Naive thymus-derived CD4-positive, alpha-beta T cell (primary cell): ENCODE results near the gene SLC12A8. TPM values are rescaled to one million over a fixed set of nuclear protein-coding genes. Genes with fewer than 3 reads are reported as not detected.
A peak's percentile ranks its signal among the peaks of the same experiment; 100 is the strongest.

Experiments used
- ATAC-seq: fragments of 150-1000 bp; cut with Tn5 transposase; 2 replicates; pipeline ENCODE4 v1.10.0; 2021; ENCODE audit warnings: mild to moderate bottlenecking, moderate library complexity
- CTCF ChIA-PET: fragments of 350-600 bp; sonication (Branson Sonifier 250); formaldehyde crosslinking; loops from one replicate; lab custom pipeline; 2021; ENCODE audit warnings: antibody characterized with exemption; lab: Charles Lee
- POLR2A ChIA-PET: fragments of 350-600 bp; sonication (Branson Sonifier 250); formaldehyde crosslinking; loops from one replicate; lab custom pipeline; 2021; ENCODE audit warnings: antibody characterized with exemption, inconsistent platforms; lab: Charles Lee
- DNase-seq, 9 donors: peaks; one replicate each; pipeline versions ENCODE4 v3.0.0 to v3.0.0-alpha.2; 2020 to 2022; ENCODE audit warnings: mixed read lengths in 1 of 9
- H3K27ac ChIP-seq: one replicate; pipeline ENCODE4 v1.7.0; 2013; ENCODE audit warnings: mild to moderate bottlenecking, low read depth, low read length, moderate library complexity
- H3K27me3 ChIP-seq, 2 donors: one replicate each; pipeline ENCODE4 v1.7.0; 2013; ENCODE audit warnings: low read length in 2 of 2, mild to moderate bottlenecking in 2 of 2, moderate library complexity in 2 of 2; ENCODE audit not compliant: control insufficient read depth in 2 of 2, insufficient read depth in 2 of 2
- H3K36me3 ChIP-seq, 3 experiments: 1 replicate in 2 of 3; 2 replicates in 1 of 3; pipeline ENCODE4 v1.7.0; 2013; ENCODE audit warnings: low read length in 3 of 3, mild to moderate bottlenecking in 3 of 3, moderate library complexity in 1 of 3; ENCODE audit not compliant: insufficient read depth in 3 of 3, control insufficient read depth in 2 of 3
- H3K4me1 ChIP-seq, 2 donors: one replicate each; pipeline ENCODE4 v1.7.0; 2013; ENCODE audit warnings: low read length in 2 of 2, mild to moderate bottlenecking in 2 of 2, moderate library complexity in 1 of 2; ENCODE audit not compliant: control insufficient read depth in 2 of 2, insufficient read depth in 2 of 2
- H3K4me3 ChIP-seq: 2 replicates; pipeline ENCODE4 v1.7.0; 2013; ENCODE audit warnings: mild to moderate bottlenecking, low read length
- H3K9me3 ChIP-seq, 3 experiments: 1 replicate in 2 of 3; 2 replicates in 1 of 3; pipeline ENCODE4 v1.7.0; 2013; ENCODE audit warnings: low read length in 3 of 3; ENCODE audit not compliant: control insufficient read depth in 2 of 3
- H3K27ac Mint-ChIP-seq, 9 donors: one replicate each; pipeline ENCODE4 v1.8.0; 2020 to 2022; ENCODE audit warnings: mixed read lengths in 9 of 9, mild to moderate bottlenecking in 8 of 9, moderate library complexity in 5 of 9, inconsistent platforms in 2 of 9
- H3K27me3 Mint-ChIP-seq, 5 donors: one replicate each; pipeline ENCODE4 v1.8.0; 2021 to 2022; ENCODE audit warnings: mixed read lengths in 5 of 5, mild to moderate bottlenecking in 1 of 5
- H3K36me3 Mint-ChIP-seq, 5 donors: one replicate each; pipeline ENCODE4 v1.8.0; 2020 to 2022; ENCODE audit warnings: mixed read lengths in 5 of 5, mild to moderate bottlenecking in 3 of 5, inconsistent platforms in 1 of 5
- H3K4me1 Mint-ChIP-seq, 7 donors: one replicate each; pipeline ENCODE4 v1.8.0; 2020 to 2022; ENCODE audit warnings: mixed read lengths in 7 of 7, mild to moderate bottlenecking in 3 of 7, inconsistent platforms in 1 of 7
- H3K4me3 Mint-ChIP-seq, 10 donors: one replicate each; pipeline ENCODE4 v1.8.0; 2020 to 2022; ENCODE audit warnings: mild to moderate bottlenecking in 10 of 10, mixed read lengths in 10 of 10, moderate library complexity in 6 of 10, inconsistent platforms in 2 of 10
- H3K9me3 Mint-ChIP-seq, 11 donors: one replicate each; pipeline ENCODE4 v1.8.0; 2020 to 2022; ENCODE audit warnings: mixed read lengths in 11 of 11, mild to moderate bottlenecking in 4 of 11, inconsistent platforms in 1 of 11, moderate library complexity in 1 of 11
- intact Hi-C, 2 donors: fragments of 100-400 bp; cut with micrococcal nuclease; formaldehyde crosslinking; loops; one replicate each; pipeline ENCODE4 v1.15.1; 2023
- polyA plus RNA-seq, 2 donors: library from polyadenylated mRNA; unstranded; fragments of 300-500 nt; fragmentation: Illumina TruSeq; gene quantifications; one replicate each; pipeline ENCODE4 v1.2.3, GENCODE V29; 2021
- total RNA-seq, 6 experiments: library from RNA in 5 of 6; stranded (reverse) in 5 of 6; gene quantifications; 1 replicate in 5 of 6; 2 replicates in 1 of 6; pipeline ENCODE4 v1.2.3 and lab custom pipeline; 2021 to 2026

The SLC12A8 gene
- total and polyA plus RNA-seq, 7 experiments from 2014 or later: 0.12 to 1.1 (median 0.66) TPM; not detected in 1

- DNase-seq (no peak), ATAC-seq (no peak)
- Histone ChIP-seq H3K36me3 (no peaks in the 10 kb centered on the region), H3K27me3 (no peaks in the 10 kb centered on the region), H3K9me3 (no peaks in the 10 kb centered on the region), H3K4me1 (no peaks in the 10 kb centered on the region), H3K4me3 (no peak overlapping the region), H3K27ac (no peak overlapping the region)
- ChIA-PET POLR2A (no interaction called here), CTCF (no interaction called here)
- Mint-ChIP-seq H3K4me3 (no peak overlapping the region), H3K9me3 (peaks cover 0 to 16% (median 5%) of the 10 kb centered on the region in 11 donors), H3K27ac (no peak overlapping the region), H3K27me3 (peaks cover 0 to 11% (median 0%) of the 10 kb centered on the region in 5 donors), H3K4me1 (no peaks in the 10 kb centered on the region), H3K36me3 (peaks cover 0 to 10% (median 0%) of the 10 kb centered on the region in 5 donors)
- intact Hi-C loops: no loop called here
Measured at GRCh38 chr3:125175295-125176078, 37.1 kb downstream of the SLC12A8 start.

DNA sequence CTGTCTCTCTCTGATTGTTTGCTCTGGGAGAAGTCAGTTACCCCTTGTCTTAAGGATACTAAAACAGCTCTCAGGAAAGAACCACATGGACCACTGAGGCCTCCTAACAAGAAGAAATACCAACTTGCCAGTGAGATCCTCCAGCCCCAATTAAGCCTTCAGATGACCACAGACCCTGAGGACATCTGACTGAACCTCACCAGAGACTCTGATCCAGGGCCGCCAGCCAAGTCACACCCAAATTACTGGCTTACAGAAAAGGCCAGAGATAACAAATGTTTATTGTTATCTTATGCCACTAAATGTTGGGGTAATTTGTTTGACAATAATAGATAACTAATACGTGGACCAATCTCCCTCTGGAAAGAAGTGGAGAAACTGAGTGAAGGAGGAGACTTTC, 40.2 kb downstream of the SLC12A8 start:
- H3K27me3 Mint-ChIP-seq: peaks cover 0 to 29% (median 7%) of the 10 kb centered on the region in 5 donors
- H3K9me3 Mint-ChIP-seq: peaks cover 0 to 16% (median 5%) of the 10 kb centered on the region in 11 donors
- POLR2A ChIA-PET: no interaction called here
- intact Hi-C loops: no loop called here
- CTCF ChIA-PET: no interaction called here
- Histone ChIP-seq H3K4me1 (no peaks in the 10 kb centered on the region), H3K27ac (no peak overlapping the region), H3K36me3 (no peaks in the 10 kb centered on the region), H3K27me3 (no peaks in the 10 kb centered on the region), H3K4me3 (no peak overlapping the region), H3K9me3 (no peaks in the 10 kb centered on the region)
- peaks cover 0 to 6% (median 0%) of the 10 kb centered on the region in 7 donors for H3K4me1 Mint-ChIP-seq
- H3K27ac Mint-ChIP-seq: no peak overlapping the region
- DNase-seq: no peak
- ATAC-seq: no peak
- no peak overlapping the region for H3K4me3 Mint-ChIP-seq
- H3K36me3 Mint-ChIP-seq: peaks cover 0 to 10% (median 0%) of the 10 kb centered on the region in 5 donors

DNA sequence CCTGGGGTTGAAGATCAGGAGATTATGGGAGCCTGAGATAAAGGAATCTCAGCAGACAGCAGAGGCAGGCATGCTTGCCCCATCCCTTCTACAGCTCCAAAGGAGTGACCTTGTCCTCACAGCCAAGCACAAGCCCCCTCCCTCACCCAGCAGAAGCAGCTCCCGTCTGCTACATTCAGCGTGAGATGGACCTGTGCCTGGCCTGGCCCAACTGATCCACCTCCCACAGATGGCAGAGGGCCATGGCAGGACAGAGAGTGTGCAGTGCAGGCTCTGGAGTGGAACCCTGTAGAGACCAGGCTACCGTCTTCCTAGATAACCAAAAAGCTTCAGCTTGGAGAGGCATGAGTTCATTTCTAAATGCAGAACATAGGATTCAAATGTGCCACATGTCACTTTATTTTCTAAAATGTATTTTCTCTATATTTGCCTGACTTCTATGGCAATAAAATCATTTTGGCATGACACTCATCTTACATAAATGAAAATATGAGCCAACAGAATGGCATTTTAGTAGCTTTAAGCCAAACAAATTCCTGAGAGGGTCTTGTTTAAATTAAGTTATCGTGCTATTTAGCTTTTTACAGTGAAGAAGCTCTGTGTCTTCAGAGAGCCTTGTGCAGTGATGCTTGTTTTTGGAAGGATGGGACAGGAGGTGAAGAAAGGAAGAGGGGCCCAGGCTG, 43.7 kb downstream of the SLC12A8 start:
- Histone ChIP-seq H3K9me3 (no peaks in the 10 kb centered on the region), H3K27me3 (no peaks in the 10 kb centered on the region), H3K4me3 (no peak overlapping the region), H3K4me1 (no peaks in the 10 kb centered on the region), H3K27ac (no peak overlapping the region), H3K36me3 (no peaks in the 10 kb centered on the region)
- ChIA-PET POLR2A (no interaction called here), CTCF (interaction anchor here (0.8 kb wide), 1 partner anchor 267 kb away, joined by 3 read pairs; no protein-coding TSS in a partner anchor)
- Mint-ChIP-seq H3K9me3 (peaks cover 0 to 10% (median 2%) of the 10 kb centered on the region in 11 donors), H3K27ac (no peak overlapping the region), H3K4me3 (no peak overlapping the region), H3K4me1 (peaks cover 0 to 6% (median 0%) of the 10 kb centered on the region in 7 donors), H3K36me3 (peaks cover 0 to 10% (median 0%) of the 10 kb centered on the region in 5 donors), H3K27me3 (peaks cover 0 to 32% (median 7%) of the 10 kb centered on the region in 5 donors)
- ATAC-seq: no peak
- intact Hi-C loops: no loop called here
- DNase-seq: no peak

DNA sequence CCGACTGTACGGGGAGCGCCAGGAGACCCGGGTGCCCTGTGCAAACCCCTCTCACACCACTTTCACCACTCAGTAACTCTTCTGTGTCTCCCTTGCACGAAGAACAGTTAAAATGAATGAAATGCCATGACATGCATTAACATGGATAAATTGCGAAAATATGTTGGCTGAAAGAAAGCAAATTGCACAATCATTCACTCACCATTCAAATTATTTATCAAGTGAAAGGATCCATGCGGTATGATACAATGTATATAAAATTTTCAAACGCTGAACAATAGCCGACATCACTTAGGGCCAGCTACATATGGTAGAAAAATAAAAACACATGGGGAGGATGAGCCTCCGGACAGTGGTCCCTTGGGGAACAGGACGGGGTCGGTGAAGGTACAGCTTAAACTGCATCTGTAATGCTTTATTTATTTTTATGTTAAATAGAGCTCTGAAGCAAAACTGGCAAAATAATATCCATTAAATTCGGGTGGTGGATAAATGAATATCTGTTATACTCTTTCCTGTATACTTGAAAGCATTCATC, 45.9 kb downstream of the SLC12A8 start:
- Mint-ChIP-seq H3K36me3 (no peaks in the 10 kb centered on the region), H3K27ac (no peak overlapping the region), H3K4me1 (peaks cover 0 to 6% (median 0%) of the 10 kb centered on the region in 7 donors), H3K9me3 (no peaks in the 10 kb centered on the region), H3K4me3 (no peak overlapping the region), H3K27me3 (peaks cover 0 to 36% (median 7%) of the 10 kb centered on the region in 5 donors)
- DNase-seq: no peak
- no peak overlapping the region for H3K27ac ChIP-seq
- ChIA-PET POLR2A (no interaction called here), CTCF (interaction anchor here (0.6 to 0.7 kb wide), 3 partner anchors 195 to 283 kb away, joined by 3 to 7 read pairs (median 3); no protein-coding TSS in a partner anchor)
- no peaks in the 10 kb centered on the region for H3K36me3 ChIP-seq
- no peaks in the 10 kb centered on the region for H3K4me1 ChIP-seq
- no peaks in the 10 kb centered on the region for H3K9me3 ChIP-seq
- ATAC-seq: no peak
- no peaks in the 10 kb centered on the region for H3K27me3 ChIP-seq
- H3K4me3 ChIP-seq: no peak overlapping the region
- intact Hi-C loops: no loop called here

GRCh38 chr3:125165948-125166553, 46.5 kb downstream of the SLC12A8 start:
- H3K36me3 ChIP-seq: no peaks in the 10 kb centered on the region
- H3K27ac ChIP-seq: no peak overlapping the region
- intact Hi-C loops: no loop called here
- Mint-ChIP-seq H3K9me3 (no peaks in the 10 kb centered on the region), H3K27me3 (peaks cover 0 to 41% (median 7%) of the 10 kb centered on the region in 5 donors), H3K36me3 (no peaks in the 10 kb centered on the region), H3K27ac (no peak overlapping the region), H3K4me3 (no peak overlapping the region), H3K4me1 (peaks cover 0 to 6% (median 0%) of the 10 kb centered on the region in 7 donors)
- ChIA-PET CTCF (interaction anchor here (0.6 kb wide), 1 partner anchor 202 kb away, joined by 3 read pairs; no protein-coding TSS in a partner anchor), POLR2A (no interaction called here)
- ATAC-seq (no peak), DNase-seq (no peak)
- no peaks in the 10 kb centered on the region for H3K4me1 ChIP-seq
- H3K9me3 ChIP-seq: no peaks in the 10 kb centered on the region
- no peak overlapping the region for H3K4me3 ChIP-seq
- H3K27me3 ChIP-seq: no peaks in the 10 kb centered on the region

- H3K4me3 Mint-ChIP-seq: no peak overlapping the region
- Histone ChIP-seq H3K27me3 (no peaks in the 10 kb centered on the region), H3K4me3 (no peak overlapping the region), H3K4me1 (no peaks in the 10 kb centered on the region), H3K9me3 (no peaks in the 10 kb centered on the region), H3K36me3 (no peaks in the 10 kb centered on the region), H3K27ac (no peak overlapping the region)
- no peak overlapping the region for H3K27ac Mint-ChIP-seq
- no peaks in the 10 kb centered on the region for H3K36me3 Mint-ChIP-seq
- DNase-seq (no peak), ATAC-seq (peak; percentile 46)
- peaks cover 0 to 6% (median 0%) of the 10 kb centered on the region in 7 donors for H3K4me1 Mint-ChIP-seq
- H3K27me3 Mint-ChIP-seq: peaks cover 0 to 48% (median 7%) of the 10 kb centered on the region in 5 donors
- intact Hi-C loops: no loop called here
- no peaks in the 10 kb centered on the region for H3K9me3 Mint-ChIP-seq
- POLR2A ChIA-PET: no interaction called here
- CTCF ChIA-PET: no interaction called here
Measured at GRCh38 chr3:125165189-125165947, 47.2 kb downstream of the SLC12A8 start.
